Body of pancreas (tissue), 4 donors: Measurements from ENCODE around the gene ANKRD55. TPM values are rescaled to one million over a fixed set of nuclear protein-coding genes. Genes with fewer than 3 reads are reported as not detected.

ENCODE experiments used
- ATAC-seq: fragments of 150-250 bp; one replicate; pipeline ENCODE4 v1.9.1; 2016
- DNase-seq, 4 donors: peaks; one replicate each; pipeline ENCODE4 v3.0.0-alpha.2; 2019
- H3K27ac ChIP-seq, 4 donors: fragments of 200-600 bp; sonication (generic); 1 replicate in 3 of 4; 2 replicates in 1 of 4; pipeline versions ENCODE4 v1.5.1 to v1.6.1; 2016 to 2019; ENCODE audit warnings: mild to moderate bottlenecking in 1 of 4, mixed read lengths in 1 of 4, moderate library complexity in 1 of 4
- H3K27me3 ChIP-seq, 2 donors: fragments of 200-600 bp; sonication (generic); one replicate each; pipeline ENCODE4 v1.6.0; 2016; ENCODE audit warnings: mild to moderate bottlenecking in 1 of 2
- H3K36me3 ChIP-seq, 2 donors: fragments of 200-600 bp; sonication (generic); replicated peaks in 1 of 2; 2 replicates each; pipeline ENCODE4 v1.5.1; 2016; ENCODE audit warnings: low read depth in 2 of 2; ENCODE audit not compliant: insufficient read depth in 1 of 2
- H3K4me1 ChIP-seq: fragments of 200-600 bp; sonication (generic); one replicate; pipeline ENCODE4 v1.6.0; 2016
- H3K4me3 ChIP-seq, 2 donors: fragments of 200-600 bp; sonication (generic); 1 replicate in 1 of 2; 2 replicates in 1 of 2; pipeline ENCODE4 v1.5.1; 2016 to 2019
- H3K9me3 ChIP-seq, 3 donors: fragments of 200-600 bp; sonication (generic); 1 replicate in 2 of 3; 2 replicates in 1 of 3; pipeline ENCODE4 v1.5.1; 2016
- POLR2A ChIP-seq, 3 donors: fragments of 450-650 bp; IDR thresholded peaks; one replicate each; pipeline ENCODE4 v1.6.1; 2016; ENCODE audit warnings: antibody characterized with exemption in 3 of 3, mild to moderate bottlenecking in 2 of 3
- WGBS, 2 donors: methylation state at CpG; one replicate each; pipeline ENCODE4 v1.1.5; 2017; 5-methylcytosine and 5-hydroxymethylcytosine counted together
- intact Hi-C: fragments of 100-400 bp; cut with DNase I; formaldehyde crosslinking; loops from one replicate; pipeline ENCODE4 v1.15.1; 2023
- total RNA-seq, 2 donors: library from RNA; depleted of rRNA; stranded (reverse); fragments of >200 nt; gene quantifications; one replicate each; pipeline ENCODE4 v1.1.0, GENCODE V29; 2016
- TF ChIP-seq, protein P1 (sequence below), 7 experiments: fragments of 450-650 bp in 4 of 7; fragments of 200-600 bp in 3 of 7; sonication (generic) in 3 of 7; IDR thresholded peaks; one replicate each; pipeline ENCODE4 v1.5.1; 2016 to 2019; ENCODE audit warnings: antibody characterized with exemption in 7 of 7

The ANKRD55 gene
- total RNA-seq, 2 donors from 2014 or later: not detected

DNA sequence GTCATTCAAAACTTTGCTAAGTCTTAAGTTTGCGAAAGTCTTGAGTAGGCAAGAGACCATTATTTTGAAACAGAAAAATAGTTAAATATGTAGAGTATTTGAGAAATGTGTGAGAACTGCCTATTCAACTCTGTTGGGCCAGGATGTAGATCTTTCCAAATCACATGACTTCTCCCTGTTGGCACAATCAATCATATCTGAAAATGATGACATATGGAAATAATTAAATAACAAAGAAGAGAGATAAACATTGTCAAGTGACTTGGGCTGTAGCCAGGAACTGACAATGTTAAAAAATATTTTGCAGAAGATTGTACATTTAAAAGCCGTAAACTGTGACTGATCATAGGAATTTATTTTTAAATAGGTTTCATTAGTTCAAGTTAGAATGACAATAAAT, 133.8 kb downstream of the ANKRD55 start:
- H3K9me3 ChIP-seq: no peaks in the 10 kb centered on the region
- ATAC-seq: no peak
- no peak for TF ChIP-seq POLR2A (IDR thresholded peaks at IDR 0.05)
- TF ChIP-seq, protein P1, sequence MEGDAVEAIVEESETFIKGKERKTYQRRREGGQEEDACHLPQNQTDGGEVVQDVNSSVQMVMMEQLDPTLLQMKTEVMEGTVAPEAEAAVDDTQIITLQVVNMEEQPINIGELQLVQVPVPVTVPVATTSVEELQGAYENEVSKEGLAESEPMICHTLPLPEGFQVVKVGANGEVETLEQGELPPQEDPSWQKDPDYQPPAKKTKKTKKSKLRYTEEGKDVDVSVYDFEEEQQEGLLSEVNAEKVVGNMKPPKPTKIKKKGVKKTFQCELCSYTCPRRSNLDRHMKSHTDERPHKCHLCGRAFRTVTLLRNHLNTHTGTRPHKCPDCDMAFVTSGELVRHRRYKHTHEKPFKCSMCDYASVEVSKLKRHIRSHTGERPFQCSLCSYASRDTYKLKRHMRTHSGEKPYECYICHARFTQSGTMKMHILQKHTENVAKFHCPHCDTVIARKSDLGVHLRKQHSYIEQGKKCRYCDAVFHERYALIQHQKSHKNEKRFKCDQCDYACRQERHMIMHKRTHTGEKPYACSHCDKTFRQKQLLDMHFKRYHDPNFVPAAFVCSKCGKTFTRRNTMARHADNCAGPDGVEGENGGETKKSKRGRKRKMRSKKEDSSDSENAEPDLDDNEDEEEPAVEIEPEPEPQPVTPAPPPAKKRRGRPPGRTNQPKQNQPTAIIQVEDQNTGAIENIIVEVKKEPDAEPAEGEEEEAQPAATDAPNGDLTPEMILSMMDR (IDR thresholded peaks at IDR 0.05): no peak
- no peaks in the 10 kb centered on the region for H3K27me3 ChIP-seq
- no peak overlapping the region for H3K4me3 ChIP-seq
- peaks cover 3% of the 10 kb centered on the region for H3K4me1 ChIP-seq
- no peak overlapping the region for H3K27ac ChIP-seq
- no peaks in the 10 kb centered on the region for H3K36me3 ChIP-seq
- intact Hi-C loops: no loop called here
- WGBS, 2 donors: 65 to 68% methylated on average over 2 of the region's 2 CpGs
- DNase-seq: no peak

DNA sequence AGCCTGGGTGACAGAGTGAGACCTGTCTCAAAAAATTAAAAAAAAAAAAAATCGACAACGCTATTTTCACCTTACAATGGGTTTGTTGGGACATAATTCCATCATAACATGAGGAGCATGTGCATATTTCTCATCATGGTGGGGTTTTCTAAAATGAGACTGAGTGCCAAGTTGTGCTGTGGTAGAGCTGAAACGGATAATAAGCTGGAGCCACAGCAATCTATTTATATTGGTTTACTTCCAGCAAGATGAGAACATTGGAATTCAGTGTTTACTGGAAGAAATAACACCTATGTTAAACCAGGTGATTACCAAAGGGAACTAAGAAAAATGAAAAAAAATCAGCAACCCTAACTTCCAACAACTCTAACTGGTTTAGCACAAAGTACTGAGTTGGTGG, 136.1 kb downstream of the ANKRD55 start:
- Histone ChIP-seq H3K36me3 (no peaks in the 10 kb centered on the region), H3K27me3 (no peaks in the 10 kb centered on the region), H3K9me3 (no peaks in the 10 kb centered on the region), H3K4me3 (no peak overlapping the region), H3K27ac (no peak overlapping the region), H3K4me1 (peaks cover 3% of the 10 kb centered on the region)
- 70 to 79% methylated on average over 3 of the region's 3 CpGs for WGBS, 2 donors
- intact Hi-C loops: no loop called here
- no peak for DNase-seq
- TF ChIP-seq, protein P1 (IDR thresholded peaks at IDR 0.05): no peak
- TF ChIP-seq POLR2A (IDR thresholded peaks at IDR 0.05): no peak
- no peak for ATAC-seq

DNA sequence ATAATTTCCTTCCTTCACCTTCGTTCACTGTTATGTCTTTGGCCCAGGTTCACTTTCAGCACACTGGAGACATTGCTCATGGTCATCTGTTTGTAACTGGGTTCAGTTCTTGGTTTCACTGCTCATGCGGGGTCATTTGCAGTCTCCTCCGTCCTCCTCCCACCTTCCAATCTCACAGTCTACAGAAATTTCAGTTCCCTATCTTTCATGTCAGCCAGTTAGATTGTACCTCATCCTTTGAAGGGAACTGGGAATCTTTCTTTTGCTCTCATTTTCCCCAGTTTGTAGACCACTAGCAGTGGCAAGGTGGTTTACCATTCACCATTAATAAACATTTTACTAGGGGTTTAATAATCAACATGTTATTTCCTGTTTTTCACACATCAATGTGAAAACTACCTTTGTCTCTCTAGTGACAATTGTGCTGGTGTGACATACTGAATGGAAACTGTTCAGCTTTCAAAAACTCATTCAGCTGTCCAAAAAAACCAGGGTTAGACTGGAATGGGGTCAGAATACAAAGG, 137.5 kb downstream of the ANKRD55 start:
- no peak for DNase-seq
- WGBS, 2 donors: 92 to 93% methylated on average over 3 of the region's 3 CpGs
- no peak for TF ChIP-seq POLR2A (IDR thresholded peaks at IDR 0.05)
- TF ChIP-seq, protein P1 (IDR thresholded peaks at IDR 0.05): no peak
- Histone ChIP-seq H3K36me3 (no peaks in the 10 kb centered on the region), H3K9me3 (no peaks in the 10 kb centered on the region), H3K27me3 (no peaks in the 10 kb centered on the region), H3K4me3 (no peak overlapping the region), H3K27ac (no peak overlapping the region), H3K4me1 (peaks cover 3% of the 10 kb centered on the region)
- ATAC-seq: no peak
- intact Hi-C loops: no loop called here

DNA sequence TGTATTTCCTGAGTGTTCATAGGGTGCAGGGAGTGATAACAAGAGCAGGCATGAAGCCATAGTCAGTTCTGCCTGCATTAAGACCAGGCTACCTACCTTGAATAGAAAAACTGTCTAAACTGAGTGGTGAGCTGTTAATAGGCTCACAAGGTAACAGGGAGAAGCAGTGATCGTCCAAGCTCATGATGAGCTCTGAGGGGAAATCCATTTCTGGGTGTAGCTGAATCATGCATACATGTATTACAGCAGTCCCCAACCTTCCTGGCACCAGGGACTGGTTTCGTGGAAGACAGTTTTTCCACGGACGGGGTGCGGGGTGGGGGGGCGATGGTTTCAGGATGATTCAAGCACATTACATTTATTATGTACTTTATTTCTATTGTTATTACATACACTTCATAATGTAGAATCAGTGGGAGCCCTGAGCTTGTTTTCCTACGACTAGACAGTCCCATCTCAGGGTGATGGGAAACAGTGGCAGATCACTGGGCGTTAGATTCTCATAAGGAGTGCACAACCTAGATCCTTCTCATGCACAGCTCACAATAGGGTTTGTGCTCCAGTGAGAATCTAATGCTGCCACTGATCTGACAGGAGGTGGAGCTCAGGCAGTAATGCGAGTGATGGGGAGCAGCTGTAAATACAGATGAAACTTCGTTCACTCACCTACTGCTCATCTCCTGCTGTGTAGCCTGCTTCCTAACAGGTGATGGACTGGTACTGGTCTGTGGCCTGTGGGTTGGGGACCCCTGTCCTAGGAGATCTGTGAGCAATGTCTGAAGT, 138.4 kb downstream of the ANKRD55 start:
- no peak for TF ChIP-seq POLR2A (IDR thresholded peaks at IDR 0.05)
- TF ChIP-seq, protein P1 (IDR thresholded peaks at IDR 0.05): no peak
- DNase-seq: no peak
- no peaks in the 10 kb centered on the region for H3K9me3 ChIP-seq
- no peaks in the 10 kb centered on the region for H3K36me3 ChIP-seq
- no peak for ATAC-seq
- intact Hi-C loops: no loop called here
- no peaks in the 10 kb centered on the region for H3K27me3 ChIP-seq
- H3K4me1 ChIP-seq: peaks cover 3% of the 10 kb centered on the region
- no peak overlapping the region for H3K27ac ChIP-seq
- 91% methylated on average over 10 of the region's 10 CpGs for WGBS, 2 donors
- H3K4me3 ChIP-seq: no peak overlapping the region

DNA sequence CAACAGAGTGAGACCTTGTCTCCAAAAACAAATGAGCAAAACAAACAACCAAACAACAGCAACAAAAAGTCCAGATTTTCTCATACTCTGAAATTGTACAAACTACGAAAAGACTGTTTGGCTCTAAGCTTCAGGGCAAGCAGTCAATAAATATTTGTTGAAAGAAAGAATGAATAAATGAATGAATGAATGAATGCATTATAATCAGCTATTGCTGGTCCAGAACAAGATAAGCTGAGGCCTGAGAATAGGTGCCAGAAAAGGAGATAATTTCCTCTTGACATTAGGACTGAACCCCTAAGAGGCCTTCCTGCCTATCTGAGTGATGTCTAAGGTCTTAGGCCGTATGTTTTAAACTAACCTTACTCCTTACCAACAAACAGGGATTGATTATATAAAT, 139.2 kb downstream of the ANKRD55 start:
- Histone ChIP-seq H3K4me3 (no peak overlapping the region), H3K4me1 (peaks cover 3% of the 10 kb centered on the region), H3K36me3 (no peaks in the 10 kb centered on the region), H3K27ac (no peak overlapping the region), H3K27me3 (no peaks in the 10 kb centered on the region), H3K9me3 (no peaks in the 10 kb centered on the region)
- intact Hi-C loops: no loop called here
- 88 to 99% methylated on average over 2 of the region's 2 CpGs for whole genome bisulfite sequencing, 2 donors
- DNase-seq (no peak), ATAC-seq (no peak)
- TF ChIP-seq, protein P1 (IDR thresholded peaks at IDR 0.05): no peak
